NOMO-1 (cell line): ENCODE data around the gene CCDC149.

Source experiments
- DNase-seq, 2 experiments: peaks; one replicate each; lab custom pipeline; 2025; ENCODE audit not compliant: unreplicated experiment in 2 of 2; lab: John Stamatoyannopoulos, UW

CCDC149 gene

DNA sequence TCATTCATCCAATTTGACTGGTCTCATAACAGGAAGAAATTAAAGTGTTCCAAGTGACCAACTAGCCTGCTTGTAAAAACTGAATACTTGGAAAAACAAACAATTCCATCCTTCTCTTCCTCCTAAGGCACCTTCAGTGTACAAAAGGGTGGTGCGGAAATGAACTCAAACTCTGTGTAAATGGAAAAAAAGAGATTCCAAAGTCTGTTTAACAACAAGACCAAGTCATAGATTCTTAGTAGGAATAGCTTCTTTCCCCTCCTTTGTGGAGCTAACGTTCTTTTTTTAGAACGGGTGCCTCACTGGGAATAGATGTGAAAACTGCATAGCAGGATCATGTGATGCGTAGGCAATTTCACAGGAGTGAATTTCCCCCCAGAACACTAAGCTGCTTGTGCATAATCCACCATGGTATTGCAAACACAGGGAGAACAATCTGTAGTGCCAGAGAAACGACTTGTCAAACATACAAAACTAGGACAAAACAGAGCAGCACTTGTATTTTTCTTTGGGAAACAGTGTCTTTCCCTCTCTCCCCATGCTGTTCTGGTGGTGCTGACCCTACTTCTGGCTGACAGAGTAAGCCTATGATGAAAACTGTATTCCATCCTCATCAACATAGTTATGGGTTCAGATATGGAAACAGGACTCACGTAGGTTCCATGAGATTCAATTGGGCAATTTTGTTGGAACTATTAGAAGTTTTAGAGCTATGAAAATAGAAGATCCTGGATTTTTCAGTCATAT is 130.7 kb downstream of the CCDC149 start:
- DNase-seq: no peak

DNA sequence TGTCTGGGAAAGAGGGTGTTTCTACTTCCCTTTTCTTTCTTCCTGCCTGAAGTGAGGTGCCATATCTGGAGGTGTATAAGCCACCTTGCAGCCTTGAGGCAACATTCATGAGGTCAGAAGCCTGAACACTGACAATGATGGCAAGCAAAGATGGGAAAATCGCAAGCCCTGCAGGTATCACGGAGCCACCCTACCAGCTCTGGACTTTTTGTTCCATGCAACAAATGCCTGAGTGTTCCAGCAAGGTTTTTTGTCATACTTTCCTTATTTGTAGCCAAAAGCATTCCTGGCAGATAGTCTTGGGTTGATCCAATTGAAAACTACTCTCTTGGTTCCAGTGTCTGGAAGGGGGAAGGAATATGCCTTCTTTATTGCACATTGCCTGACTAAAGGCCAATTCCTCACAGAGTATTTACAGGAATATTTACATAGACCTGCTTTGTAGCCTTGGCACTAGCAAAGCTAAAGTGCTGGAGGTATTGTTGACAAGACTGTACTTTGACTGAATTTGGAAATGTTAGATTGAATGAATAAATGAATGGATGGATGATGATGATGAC is 131.8 kb downstream of the CCDC149 start:
- DNase-seq: peak; percentile 2 to 14

- peak; percentile 41 to 50 for DNase-seq
Observed at GRCh38 chr4:24778464-24779225, 134.2 kb downstream of the CCDC149 start.

- DNase-seq: peak in 1 of 2 experiments; percentile 32
Observed at GRCh38 chr4:24777536-24778463, 135.0 kb downstream of the CCDC149 start.

- no peak for DNase-seq
Observed at GRCh38 chr4:24775750-24776149, 137.1 kb downstream of the CCDC149 start.

DNA sequence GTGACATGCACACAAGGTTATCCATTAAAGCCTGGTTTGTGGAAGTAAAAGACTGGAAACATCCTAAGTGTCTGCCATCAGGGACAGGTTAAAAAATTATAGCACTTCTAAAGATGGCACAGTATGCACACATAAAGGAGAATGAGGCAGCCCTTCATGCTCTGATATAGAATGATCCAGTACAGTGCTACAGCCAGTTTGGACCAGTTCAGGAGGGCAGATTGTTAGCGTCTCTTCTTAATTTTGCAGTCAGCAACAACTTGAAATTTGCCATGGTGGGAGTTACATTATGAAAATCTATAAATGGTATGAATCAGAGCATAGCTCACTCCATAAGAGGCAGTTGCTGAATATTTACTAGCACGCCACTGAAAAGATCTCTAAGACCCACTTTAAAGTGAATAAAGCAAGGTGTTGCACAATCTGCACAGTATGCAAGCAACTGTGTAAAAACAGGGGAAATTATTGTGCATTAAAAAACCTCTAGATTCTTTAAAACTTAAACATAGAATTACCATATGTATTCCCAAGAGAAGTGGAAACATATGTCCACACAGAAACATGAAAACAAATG is 137.7 kb downstream of the CCDC149 start:
- peak; percentile 19 to 67 for DNase-seq

GRCh38 chr4:24774452-24774851 is 138.4 kb downstream of the CCDC149 start:
- DNase-seq: no peak

GRCh38 chr4:24772952-24773351 is 139.9 kb downstream of the CCDC149 start:
- DNase-seq: no peak

DNA sequence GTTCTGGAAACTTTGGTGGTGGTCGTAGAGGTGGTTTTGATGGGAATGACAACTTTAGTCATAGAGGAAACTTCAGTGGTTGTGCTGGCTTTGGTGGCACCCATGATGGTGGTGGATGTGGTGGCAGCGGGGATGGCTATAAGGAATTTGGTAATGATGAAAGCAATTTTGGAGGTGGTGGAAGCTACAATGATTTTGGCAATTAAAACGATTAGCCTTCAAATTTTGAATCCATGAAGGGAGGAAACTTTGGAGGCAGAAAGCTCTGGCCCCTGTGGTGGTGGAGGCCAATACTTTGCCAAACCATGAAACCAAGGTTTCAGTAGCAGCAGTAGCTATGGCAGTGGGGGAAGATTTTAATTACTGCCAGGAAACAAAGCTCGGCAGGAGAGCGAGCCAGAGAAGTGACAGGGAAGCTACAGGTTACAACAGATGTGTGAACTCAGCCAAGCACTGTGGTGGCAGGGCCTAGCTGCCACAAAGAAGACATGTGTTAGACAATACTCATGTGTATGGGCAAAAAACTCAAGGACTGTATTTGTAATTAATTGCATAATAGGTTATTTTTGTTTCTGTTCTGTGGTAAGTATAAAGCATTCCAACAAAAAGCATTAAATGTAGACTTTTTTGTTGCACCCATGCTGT is 140.7 kb downstream of the CCDC149 start:
- DNase-seq: no peak

DNA sequence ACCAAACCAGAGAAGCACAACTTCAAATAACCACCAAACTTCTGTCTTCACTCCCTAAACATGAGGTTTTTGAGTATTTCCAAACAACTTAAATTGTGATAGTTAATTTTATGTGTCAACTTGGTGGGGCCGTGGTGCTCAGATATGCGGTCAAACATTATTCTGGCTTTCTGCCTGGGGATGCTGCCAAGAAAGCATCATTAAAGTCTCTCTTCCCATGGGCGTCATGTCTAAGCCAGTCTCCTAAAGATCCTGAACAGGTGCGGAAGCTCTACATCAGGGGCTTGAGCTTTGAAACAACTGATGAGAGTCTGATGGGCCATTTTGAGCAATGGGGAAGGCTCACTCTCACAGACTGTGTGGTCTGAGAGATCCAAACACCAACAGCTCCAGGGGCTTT is 141.6 kb downstream of the CCDC149 start:
- DNase-seq: no peak

DNA sequence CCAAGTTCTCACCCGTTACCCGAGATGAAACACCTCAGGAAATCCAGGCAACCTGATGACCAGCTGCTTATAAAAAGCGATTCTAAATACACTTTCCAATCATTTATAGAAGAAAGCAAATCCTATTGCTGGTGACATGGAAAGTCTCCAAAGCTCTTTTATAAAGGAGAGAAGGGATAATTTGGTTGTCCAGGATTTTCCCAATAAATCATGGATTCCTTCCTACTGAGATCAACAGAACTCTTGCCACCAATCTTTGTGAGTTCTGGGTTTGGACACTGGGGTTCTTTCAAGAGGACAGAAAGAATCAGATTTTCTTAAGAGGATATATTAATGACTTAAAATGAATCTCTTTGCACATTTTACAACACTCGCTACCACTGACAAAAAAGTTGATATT is 142.2 kb downstream of the CCDC149 start:
- DNase-seq: no peak

GRCh38 chr4:24770032-24770584 is 142.7 kb downstream of the CCDC149 start:
- DNase-seq: peak; percentile 88 to 93

DNA sequence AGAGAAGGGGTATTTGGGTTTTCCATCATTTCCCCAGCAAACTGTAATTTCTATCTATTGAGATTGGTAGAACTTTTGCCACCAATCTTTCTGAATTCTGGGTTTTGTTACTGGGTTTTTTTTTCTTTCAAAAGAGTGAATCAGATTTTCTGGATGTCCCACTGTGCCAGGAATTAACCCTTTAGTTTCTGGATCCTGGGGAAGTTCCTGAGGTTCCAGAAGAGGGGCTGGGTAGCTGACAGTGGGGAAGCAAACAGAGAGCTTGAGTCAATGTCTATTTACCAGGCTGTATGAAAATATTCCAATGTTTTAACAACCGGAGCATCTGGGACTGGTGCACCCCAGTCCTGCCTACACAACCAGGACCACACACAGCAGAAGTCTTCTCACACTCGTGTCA is 143.3 kb downstream of the CCDC149 start:
- DNase-seq: no peak

GRCh38 chr4:24768604-24769003 is 144.2 kb downstream of the CCDC149 start:
- peak; percentile 18 to 27 for DNase-seq

DNA sequence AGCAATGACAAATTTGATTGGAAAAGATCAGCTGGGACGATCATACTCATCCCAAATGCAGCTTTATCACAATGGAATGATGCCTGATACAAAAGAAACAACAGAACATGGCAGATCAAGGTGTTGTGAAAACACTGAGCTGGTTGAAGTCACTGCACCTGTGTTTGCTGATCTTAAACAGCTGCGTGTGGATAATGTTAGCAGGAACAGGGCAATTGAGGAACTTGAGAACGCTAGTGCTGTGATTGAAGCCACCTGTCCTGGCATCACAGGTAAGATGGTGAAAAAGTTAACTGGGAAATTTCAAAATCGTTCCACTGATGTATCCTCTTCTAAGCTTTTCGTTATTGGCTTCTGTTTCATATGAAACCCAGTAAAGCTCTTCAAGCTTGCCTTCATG is 144.8 kb downstream of the CCDC149 start:
- no peak for DNase-seq

DNA sequence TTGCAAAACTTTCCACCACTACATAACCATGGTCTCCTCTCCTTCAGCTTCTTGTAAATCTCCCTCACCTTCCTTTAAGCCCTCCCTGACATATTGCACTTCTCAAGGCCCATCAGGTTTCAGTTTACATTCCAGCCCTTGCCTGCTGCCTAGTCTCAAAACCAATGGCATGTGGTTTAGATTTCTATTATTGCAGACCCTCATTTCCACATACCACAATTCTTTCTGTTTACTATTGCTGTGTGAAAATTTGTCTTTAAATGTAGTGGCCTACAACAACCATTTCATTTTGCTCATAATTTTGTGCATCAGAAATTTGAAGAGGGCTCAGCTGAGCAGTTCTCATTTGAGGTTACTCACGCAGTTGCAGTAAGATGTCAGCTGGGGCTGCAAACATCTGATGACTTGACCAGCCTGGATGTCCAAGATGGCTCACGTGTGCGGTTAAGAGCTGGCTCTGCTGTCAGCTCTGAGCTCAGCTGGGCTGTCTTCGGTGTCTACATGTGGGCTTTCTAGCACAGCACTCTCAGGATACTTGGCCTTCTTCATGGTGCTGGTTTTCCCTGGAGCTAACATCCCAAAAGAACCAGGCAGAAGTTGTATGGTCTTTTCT is 147.4 kb downstream of the CCDC149 start:
- DNase-seq: no peak

DNA sequence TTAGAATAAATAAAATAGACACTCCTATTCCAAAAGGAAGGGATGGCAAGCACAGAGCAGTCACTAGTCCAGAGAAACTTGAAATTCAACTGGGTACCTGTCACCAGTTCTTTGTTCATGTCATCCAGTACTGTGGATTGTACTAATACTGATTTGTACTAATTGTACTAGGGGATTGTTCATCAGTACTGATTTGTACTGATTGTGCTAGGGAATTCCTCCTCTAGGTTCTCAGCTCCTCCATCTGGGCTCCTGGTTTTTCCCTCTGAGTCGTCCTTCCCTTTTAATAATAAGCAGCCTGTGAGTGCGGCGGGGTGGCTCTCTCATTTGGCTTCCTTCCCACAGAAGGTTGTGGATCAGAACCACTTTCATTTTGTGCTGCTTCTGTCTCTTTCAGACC is 148.5 kb downstream of the CCDC149 start:
- DNase-seq: no peak

DNA sequence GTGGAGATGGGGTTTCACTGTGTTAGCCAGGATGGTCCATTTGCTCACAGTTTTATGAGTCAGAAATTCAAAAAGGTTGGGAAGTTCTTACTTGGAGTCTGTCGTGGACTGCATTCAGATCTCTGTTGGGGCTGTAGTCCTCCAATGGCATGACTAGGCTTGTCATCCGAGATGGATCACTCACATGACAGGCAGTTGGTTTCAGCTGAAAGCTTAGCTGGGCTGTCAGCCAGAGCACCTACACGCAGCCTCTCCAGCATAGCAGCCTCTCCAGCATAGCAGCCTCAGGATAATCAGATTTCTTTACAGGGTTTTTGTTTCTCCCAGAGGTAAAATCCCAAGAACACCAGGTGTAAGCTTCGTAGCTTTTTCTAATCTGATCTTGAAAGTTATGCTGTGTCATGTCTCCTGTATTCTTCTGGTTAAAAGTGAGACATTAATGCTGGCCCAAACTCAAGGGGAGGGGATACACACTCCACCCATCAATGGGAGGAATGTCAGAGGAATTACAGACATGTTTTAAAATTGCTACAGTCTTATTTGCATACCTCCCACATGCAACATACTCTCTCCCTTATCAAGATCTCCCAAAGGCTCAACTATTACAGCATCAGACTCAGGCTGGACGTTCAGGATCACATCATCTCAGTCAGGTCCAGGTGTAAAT is 149.1 kb downstream of the CCDC149 start:
- no peak for DNase-seq
